Glutamatergic neuron (in vitro differentiated cells): ENCODE measurements around the gene ATG5. TPM values are rescaled to one million over a fixed set of nuclear protein-coding genes. Genes with fewer than 3 reads are reported as not detected.

ENCODE experiments used
- DNase-seq: peaks from one replicate; pipeline ENCODE4 v3.0.0; 2022
- H3K27ac Mint-ChIP-seq: one replicate; pipeline ENCODE4 v1.8.0; 2020; ENCODE audit warnings: mild to moderate bottlenecking, mixed read lengths, inconsistent platforms; ENCODE audit not compliant: unreplicated experiment
- H3K27me3 Mint-ChIP-seq: one replicate; pipeline ENCODE4 v1.8.0; 2020; ENCODE audit warnings: mild to moderate bottlenecking, moderate library complexity, mixed read lengths, inconsistent platforms; ENCODE audit not compliant: unreplicated experiment
- H3K36me3 Mint-ChIP-seq: one replicate; pipeline ENCODE4 v1.8.0; 2020; ENCODE audit warnings: mild to moderate bottlenecking, mixed read lengths, inconsistent platforms; ENCODE audit not compliant: unreplicated experiment
- H3K4me1 Mint-ChIP-seq: one replicate; pipeline ENCODE4 v1.8.0; 2020; ENCODE audit warnings: mild to moderate bottlenecking, low read depth, mixed read lengths, inconsistent platforms; ENCODE audit not compliant: unreplicated experiment
- H3K4me3 Mint-ChIP-seq: one replicate; pipeline ENCODE4 v1.8.0; 2020; ENCODE audit warnings: mild to moderate bottlenecking, mixed read lengths, inconsistent platforms; ENCODE audit not compliant: unreplicated experiment
- H3K9me3 Mint-ChIP-seq: one replicate; pipeline ENCODE4 v1.8.0; 2020; ENCODE audit warnings: mild to moderate bottlenecking, moderate library complexity, mixed read lengths, inconsistent platforms; ENCODE audit not compliant: unreplicated experiment
- total RNA-seq: library from RNA; stranded (reverse); fragmentation: NEBNext Ultra II Directional; extraction: Animal tissue kit (Norgen Biotek cat#: 25700); gene quantifications from one replicate; pipeline ENCODE4 v1.2.1, GENCODE V29; 2021; ENCODE audit not compliant: unreplicated experiment
- TF ChIP-seq, protein P1 (sequence below): fragments of 200-600 bp; sonication (generic); IDR thresholded peaks from one replicate; pipeline ENCODE4 v1.5.0; 2021; ENCODE audit not compliant: partially characterized antibody, unreplicated experiment

ATG5 gene
- total RNA-seq, 1 donor from 2014 or later = 24.8 TPM

DNA sequence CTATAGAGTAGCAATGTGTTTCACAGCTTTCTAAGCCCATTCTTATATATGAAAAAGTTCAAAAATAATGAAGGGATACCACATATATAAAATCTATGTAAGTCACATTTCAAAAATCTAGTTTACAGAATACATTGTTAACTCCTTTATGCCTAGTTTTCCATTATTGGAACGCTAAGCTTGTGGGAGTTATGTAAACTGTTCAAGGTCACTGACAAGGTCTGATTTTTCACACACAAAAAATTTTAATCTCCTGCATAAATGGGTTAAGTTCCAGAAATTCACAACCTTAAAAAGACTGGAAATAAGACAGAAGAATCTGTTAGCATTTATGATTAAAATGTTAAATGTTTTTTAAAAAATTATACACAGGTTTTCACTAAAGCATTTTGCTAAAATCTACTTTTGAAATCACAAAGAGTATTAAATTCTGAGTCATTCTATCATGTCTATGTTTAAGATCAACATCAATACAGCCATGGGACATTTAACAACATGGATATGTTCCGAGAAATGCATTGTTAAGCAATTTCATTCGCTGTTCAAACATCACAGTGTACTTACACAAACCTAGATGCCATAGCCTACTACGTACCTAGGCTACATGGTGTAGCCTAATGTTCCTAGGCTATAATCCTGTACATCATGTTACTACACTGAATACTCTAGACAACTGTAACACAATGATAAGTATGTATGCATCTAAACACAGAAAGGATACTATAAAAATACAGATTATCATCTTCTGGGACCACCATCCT is 25.4 kb downstream of the ATG5 start:
- no peaks in the 10 kb centered on the region for H3K36me3 Mint-ChIP-seq
- H3K4me3 Mint-ChIP-seq = no peak overlapping the region
- no peaks in the 10 kb centered on the region for H3K9me3 Mint-ChIP-seq

DNA sequence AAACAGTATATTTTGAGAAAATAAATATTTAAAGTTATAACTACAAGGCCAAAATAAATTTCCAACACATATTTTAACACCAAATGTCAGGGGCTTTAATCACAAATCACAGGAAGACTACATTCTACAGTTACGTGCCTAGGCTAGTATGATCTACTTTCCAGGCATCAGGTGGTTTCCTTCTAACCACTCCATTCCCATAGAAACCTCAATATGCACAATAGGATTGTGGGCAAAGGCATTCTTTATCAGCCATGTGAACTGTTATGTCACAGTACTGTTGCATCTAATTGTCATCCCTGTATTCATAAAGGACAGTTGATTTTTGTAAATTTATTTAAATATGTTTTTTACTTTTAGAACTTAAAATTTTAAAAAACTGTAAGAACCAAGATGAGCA is 32.4 kb downstream of the ATG5 start:
- no peaks in the 10 kb centered on the region for H3K36me3 Mint-ChIP-seq
- H3K27ac Mint-ChIP-seq = no peak overlapping the region
- no peak for DNase-seq
- H3K27me3 Mint-ChIP-seq = no peaks in the 10 kb centered on the region
- H3K4me3 Mint-ChIP-seq = no peak overlapping the region
- no peaks in the 10 kb centered on the region for H3K9me3 Mint-ChIP-seq
- TF ChIP-seq, protein P1, sequence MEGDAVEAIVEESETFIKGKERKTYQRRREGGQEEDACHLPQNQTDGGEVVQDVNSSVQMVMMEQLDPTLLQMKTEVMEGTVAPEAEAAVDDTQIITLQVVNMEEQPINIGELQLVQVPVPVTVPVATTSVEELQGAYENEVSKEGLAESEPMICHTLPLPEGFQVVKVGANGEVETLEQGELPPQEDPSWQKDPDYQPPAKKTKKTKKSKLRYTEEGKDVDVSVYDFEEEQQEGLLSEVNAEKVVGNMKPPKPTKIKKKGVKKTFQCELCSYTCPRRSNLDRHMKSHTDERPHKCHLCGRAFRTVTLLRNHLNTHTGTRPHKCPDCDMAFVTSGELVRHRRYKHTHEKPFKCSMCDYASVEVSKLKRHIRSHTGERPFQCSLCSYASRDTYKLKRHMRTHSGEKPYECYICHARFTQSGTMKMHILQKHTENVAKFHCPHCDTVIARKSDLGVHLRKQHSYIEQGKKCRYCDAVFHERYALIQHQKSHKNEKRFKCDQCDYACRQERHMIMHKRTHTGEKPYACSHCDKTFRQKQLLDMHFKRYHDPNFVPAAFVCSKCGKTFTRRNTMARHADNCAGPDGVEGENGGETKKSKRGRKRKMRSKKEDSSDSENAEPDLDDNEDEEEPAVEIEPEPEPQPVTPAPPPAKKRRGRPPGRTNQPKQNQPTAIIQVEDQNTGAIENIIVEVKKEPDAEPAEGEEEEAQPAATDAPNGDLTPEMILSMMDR = no peak
- H3K4me1 Mint-ChIP-seq = no peaks in the 10 kb centered on the region

More for the DNA sequence above, 25.4 kb downstream of the ATG5 start:
- DNase-seq = no peak
- Mint-ChIP-seq H3K27me3 (no peaks in the 10 kb centered on the region), H3K27ac (no peak overlapping the region), H3K4me1 (peaks cover 1% of the 10 kb centered on the region)
- TF ChIP-seq, protein P1 = no peak

DNA sequence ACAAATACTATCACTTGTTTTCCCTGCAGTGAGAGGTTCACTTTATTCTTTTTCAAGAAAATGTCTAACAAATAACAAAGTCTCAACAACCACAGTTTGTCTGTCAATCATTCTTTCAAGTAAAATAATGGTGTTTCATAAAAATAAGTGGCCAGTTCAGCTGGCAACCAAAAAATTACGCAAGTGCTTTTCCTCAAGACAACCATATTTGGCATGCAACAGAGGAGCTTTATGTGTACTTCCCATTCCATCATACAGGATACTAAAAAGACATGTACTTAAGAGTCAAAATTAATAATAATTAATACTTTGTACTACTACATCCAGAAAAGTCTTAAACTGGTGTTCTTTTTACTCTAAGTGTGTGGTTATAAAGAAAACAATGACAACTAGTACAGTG is 34.6 kb downstream of the ATG5 start:
- no peaks in the 10 kb centered on the region for H3K9me3 Mint-ChIP-seq
- no peak overlapping the region for H3K4me3 Mint-ChIP-seq
- no peaks in the 10 kb centered on the region for H3K36me3 Mint-ChIP-seq
- no peaks in the 10 kb centered on the region for H3K27me3 Mint-ChIP-seq
- DNase-seq = no peak
- H3K4me1 Mint-ChIP-seq = no peaks in the 10 kb centered on the region
- TF ChIP-seq, protein P1 = no peak
- no peak overlapping the region for H3K27ac Mint-ChIP-seq

DNA sequence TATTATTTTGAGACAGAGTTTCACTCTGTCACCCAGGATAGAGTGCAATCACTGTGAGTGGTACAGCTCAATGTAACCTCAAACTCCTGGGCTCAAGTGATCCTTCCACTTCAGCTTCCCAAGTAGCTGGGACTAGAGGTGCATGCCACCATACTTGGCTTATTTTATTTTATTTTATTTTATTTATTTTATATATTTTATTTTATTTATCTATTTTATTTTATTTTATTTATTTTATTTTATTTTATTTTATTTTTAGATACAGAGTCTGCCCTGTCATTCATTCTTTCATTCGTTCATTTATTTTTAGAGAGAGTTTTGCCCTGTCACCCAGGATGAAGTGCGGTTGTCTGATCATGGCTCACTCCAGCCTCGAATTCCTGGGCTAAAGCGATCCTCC is 35.5 kb downstream of the ATG5 start:
- H3K9me3 Mint-ChIP-seq = no peaks in the 10 kb centered on the region
- no peaks in the 10 kb centered on the region for H3K27me3 Mint-ChIP-seq
- H3K27ac Mint-ChIP-seq = no peak overlapping the region
- no peak overlapping the region for H3K4me3 Mint-ChIP-seq
- TF ChIP-seq, protein P1 = no peak
- no peak for DNase-seq
- no peaks in the 10 kb centered on the region for H3K4me1 Mint-ChIP-seq
- no peaks in the 10 kb centered on the region for H3K36me3 Mint-ChIP-seq

DNA sequence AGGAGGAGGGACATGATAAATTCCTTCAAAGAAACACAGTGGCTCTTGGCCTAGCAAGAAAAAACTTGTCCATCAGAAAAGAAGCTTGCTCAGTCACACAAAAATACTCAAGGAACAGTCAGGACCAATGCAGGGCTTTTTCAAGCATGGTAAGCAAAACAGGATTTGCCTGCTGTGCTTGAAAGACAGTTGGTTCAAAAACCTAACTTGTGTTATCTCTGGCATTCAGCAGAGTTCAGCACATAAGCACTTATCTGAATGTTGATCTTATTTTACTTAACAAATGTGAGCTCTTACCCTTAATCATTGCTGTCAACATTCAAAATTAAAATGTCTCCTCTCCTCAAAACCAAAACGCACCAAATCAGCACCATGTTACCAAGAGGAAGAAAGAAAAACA is 38.3 kb downstream of the ATG5 start:
- Mint-ChIP-seq H3K27me3 (no peaks in the 10 kb centered on the region), H3K4me1 (no peaks in the 10 kb centered on the region), H3K9me3 (no peaks in the 10 kb centered on the region), H3K27ac (no peak overlapping the region), H3K36me3 (no peaks in the 10 kb centered on the region), H3K4me3 (no peak overlapping the region)
- TF ChIP-seq, protein P1 = no peak
- DNase-seq = no peak
